Measurements from ENCODE around the gene THSD7B. TPM values are rescaled to one million over a fixed set of nuclear protein-coding genes. Genes with fewer than 3 reads are reported as not detected.

THSD7B gene
- total RNA-seq, 1 experiment from 2014 or later = under 0.01 TPM

DNA sequence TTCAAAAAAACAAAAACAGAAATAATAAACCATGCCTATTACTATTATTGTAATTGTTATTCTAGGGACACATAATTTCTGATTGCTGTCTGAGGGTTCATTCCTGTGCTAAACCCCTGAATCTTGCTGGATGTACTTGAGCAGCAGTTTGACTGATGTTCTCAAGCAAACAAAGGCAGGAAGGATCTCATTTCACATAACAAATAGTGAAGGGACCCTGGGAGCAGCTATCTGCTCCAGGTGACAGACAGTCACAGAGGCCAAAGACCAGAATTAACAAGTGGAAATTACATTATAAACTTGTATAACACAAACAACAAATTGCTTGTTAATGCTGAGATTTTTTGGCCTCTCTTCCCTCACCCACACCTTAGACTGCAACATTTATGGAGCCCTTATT is 284.2 kb downstream of the THSD7B start:
- ChIA-PET CTCF (no interaction called here), POLR2A (ENCODE audit: unreplicated experiment) (no interaction called here)
- Histone ChIP-seq H3K9ac (ENCODE audit: low read length) (no peak overlapping the region), H4K20me1 (ENCODE audit: low read length) (no peaks in the 10 kb centered on the region), H3K4me1 (ENCODE audit: insufficient read depth, low read length) (no peaks in the 10 kb centered on the region), H3K27me3 (ENCODE audit: low read length) (peaks cover 79% of the 10 kb centered on the region), H3K9me2 (replicated peaks; ENCODE audit: low read length) (no peaks in the 10 kb centered on the region), H3K36me3 (ENCODE audit: low read depth, low read length) (no peaks in the 10 kb centered on the region), H3K27ac (ENCODE audit: low read length) (no peak overlapping the region), H3K9me3 (ENCODE audit: low read length) (no peaks in the 10 kb centered on the region), H3K79me2 (ENCODE audit: low read length) (no peaks in the 10 kb centered on the region), H3F3A (ENCODE audit: low read length, unreplicated experiment) (no peaks in the 10 kb centered on the region), H2AFZ (ENCODE audit: low read length) (no peak overlapping the region), H3K4me2 (ENCODE audit: low read length) (no peak overlapping the region), H3K4me3 (ENCODE audit: low read length) (no peak overlapping the region)
- no peak for TF ChIP-seq EZH2 (IDR thresholded peaks at IDR 0.05; ENCODE audit: low read length, unreplicated experiment)
- TF ChIP-seq, protein P1, sequence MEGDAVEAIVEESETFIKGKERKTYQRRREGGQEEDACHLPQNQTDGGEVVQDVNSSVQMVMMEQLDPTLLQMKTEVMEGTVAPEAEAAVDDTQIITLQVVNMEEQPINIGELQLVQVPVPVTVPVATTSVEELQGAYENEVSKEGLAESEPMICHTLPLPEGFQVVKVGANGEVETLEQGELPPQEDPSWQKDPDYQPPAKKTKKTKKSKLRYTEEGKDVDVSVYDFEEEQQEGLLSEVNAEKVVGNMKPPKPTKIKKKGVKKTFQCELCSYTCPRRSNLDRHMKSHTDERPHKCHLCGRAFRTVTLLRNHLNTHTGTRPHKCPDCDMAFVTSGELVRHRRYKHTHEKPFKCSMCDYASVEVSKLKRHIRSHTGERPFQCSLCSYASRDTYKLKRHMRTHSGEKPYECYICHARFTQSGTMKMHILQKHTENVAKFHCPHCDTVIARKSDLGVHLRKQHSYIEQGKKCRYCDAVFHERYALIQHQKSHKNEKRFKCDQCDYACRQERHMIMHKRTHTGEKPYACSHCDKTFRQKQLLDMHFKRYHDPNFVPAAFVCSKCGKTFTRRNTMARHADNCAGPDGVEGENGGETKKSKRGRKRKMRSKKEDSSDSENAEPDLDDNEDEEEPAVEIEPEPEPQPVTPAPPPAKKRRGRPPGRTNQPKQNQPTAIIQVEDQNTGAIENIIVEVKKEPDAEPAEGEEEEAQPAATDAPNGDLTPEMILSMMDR (conservative IDR thresholded peaks at IDR 0.05; ENCODE audit: low read depth, low read length) = no peak
- TF ChIP-seq EZH2phosphoT487 (IDR thresholded peaks at IDR 0.05; ENCODE audit: borderline replicate concordance, low read length) = no peak
- no peak for ATAC-seq
- no peak for DNase-seq
- intact Hi-C loops (cut with micrococcal nuclease) = no loop called here
- no TSS peak for BruUV-seq (replicated peaks)

GRCh38 chr2:137050949-137051348 is 285.6 kb downstream of the THSD7B start:
- Histone ChIP-seq H3K27ac (ENCODE audit: low read length) (no peak overlapping the region), H3K9me2 (replicated peaks; ENCODE audit: low read length) (no peaks in the 10 kb centered on the region), H3K9ac (ENCODE audit: low read length) (no peak overlapping the region), H4K20me1 (ENCODE audit: low read length) (no peaks in the 10 kb centered on the region), H3K27me3 (ENCODE audit: low read length) (peaks cover 73% of the 10 kb centered on the region), H3K79me2 (ENCODE audit: low read length) (no peaks in the 10 kb centered on the region), H3K4me1 (ENCODE audit: insufficient read depth, low read length) (no peaks in the 10 kb centered on the region), H3K4me2 (ENCODE audit: low read length) (no peak overlapping the region), H3K4me3 (ENCODE audit: low read length) (no peak overlapping the region), H3K36me3 (ENCODE audit: low read depth, low read length) (no peaks in the 10 kb centered on the region), H2AFZ (ENCODE audit: low read length) (no peak overlapping the region), H3K9me3 (ENCODE audit: low read length) (no peaks in the 10 kb centered on the region), H3F3A (ENCODE audit: low read length, unreplicated experiment) (no peaks in the 10 kb centered on the region)
- BruUV-seq (replicated peaks) = no TSS peak
- intact Hi-C loops (cut with micrococcal nuclease) = no loop called here
- ATAC-seq (peak; percentile 35; the same call in 1 of the 2 replicates), DNase-seq (peak; percentile 30)
- TF ChIP-seq, protein P1 (conservative IDR thresholded peaks at IDR 0.05; ENCODE audit: low read depth, low read length) = peak; percentile 45
- no peak for TF ChIP-seq EZH2phosphoT487 (IDR thresholded peaks at IDR 0.05; ENCODE audit: borderline replicate concordance, low read length)
- no peak for TF ChIP-seq EZH2 (IDR thresholded peaks at IDR 0.05; ENCODE audit: low read length, unreplicated experiment)
- POLR2A ChIA-PET (ENCODE audit: unreplicated experiment) = no interaction called here
- CTCF ChIA-PET = no interaction called here

DNA sequence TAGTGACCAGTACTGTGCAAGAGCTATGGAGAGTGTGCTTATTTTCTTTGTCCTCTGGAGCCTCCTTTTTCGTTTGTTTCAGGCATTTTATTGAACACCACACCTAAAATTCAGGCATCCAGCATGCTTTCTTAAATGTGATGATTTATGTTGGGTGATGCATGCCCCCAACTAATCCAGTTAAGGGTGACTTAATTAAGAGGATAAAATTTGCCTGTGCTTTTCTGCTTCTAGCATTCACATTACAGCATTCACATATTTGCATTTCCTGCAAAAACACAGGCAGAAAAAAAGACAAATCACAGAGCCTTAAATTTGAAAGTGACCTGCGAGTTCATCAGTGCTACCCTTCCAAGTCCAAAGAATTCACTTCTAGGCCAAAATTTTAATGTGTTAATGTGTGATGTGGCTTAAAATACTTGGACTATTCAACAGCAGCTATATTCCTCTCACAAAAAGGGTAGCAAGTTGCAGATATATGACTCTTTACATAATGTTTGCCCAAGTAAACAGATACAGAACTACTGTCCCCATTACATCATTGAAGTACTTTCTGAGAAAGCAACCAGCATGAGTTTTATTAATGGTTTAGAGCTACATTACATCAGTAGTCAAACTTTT is 286.5 kb downstream of the THSD7B start:
- ChIA-PET POLR2A (ENCODE audit: unreplicated experiment) (no interaction called here), CTCF (no interaction called here)
- DNase-seq (no peak), ATAC-seq (no peak)
- TF ChIP-seq EZH2 (IDR thresholded peaks at IDR 0.05; ENCODE audit: low read length, unreplicated experiment) = no peak
- TF ChIP-seq EZH2phosphoT487 (IDR thresholded peaks at IDR 0.05; ENCODE audit: borderline replicate concordance, low read length) = no peak
- TF ChIP-seq, protein P1 (conservative IDR thresholded peaks at IDR 0.05; ENCODE audit: low read depth, low read length) = no peak
- peaks cover 76% of the 10 kb centered on the region for H3K27me3 ChIP-seq (ENCODE audit: low read length)
- H3K9me3 ChIP-seq (ENCODE audit: low read length) = no peaks in the 10 kb centered on the region
- intact Hi-C loops (cut with micrococcal nuclease) = no loop called here
- H3K4me2 ChIP-seq (ENCODE audit: low read length) = no peak overlapping the region
- no peaks in the 10 kb centered on the region for H3F3A ChIP-seq (ENCODE audit: low read length, unreplicated experiment)
- H3K27ac ChIP-seq (ENCODE audit: low read length) = no peak overlapping the region
- H3K36me3 ChIP-seq (ENCODE audit: low read depth, low read length) = no peaks in the 10 kb centered on the region
- BruUV-seq (replicated peaks) = no TSS peak
- no peaks in the 10 kb centered on the region for H3K9me2 ChIP-seq (replicated peaks; ENCODE audit: low read length)
- no peaks in the 10 kb centered on the region for H3K79me2 ChIP-seq (ENCODE audit: low read length)
- no peaks in the 10 kb centered on the region for H4K20me1 ChIP-seq (ENCODE audit: low read length)
- H3K4me1 ChIP-seq (ENCODE audit: insufficient read depth, low read length) = no peaks in the 10 kb centered on the region
- H3K9ac ChIP-seq (ENCODE audit: low read length) = no peak overlapping the region
- no peak overlapping the region for H2AFZ ChIP-seq (ENCODE audit: low read length)
- no peak overlapping the region for H3K4me3 ChIP-seq (ENCODE audit: low read length)

Data from PC-3 (cell line).